ENCODE results near the gene TRIM41. TPM values are rescaled to one million over a fixed set of nuclear protein-coding genes. Genes with fewer than 3 reads are reported as not detected.
"Not testable (repeated sequence)": the region's sequence is repeated elsewhere in the genome, so short reads cannot be mapped to it uniquely, and the experiment has no call there.

Gene TRIM41
- total and polyA plus RNA-seq, 2 donors = 8.8 to 20.6 TPM

GRCh38 chr5:181211208-181211607 lies 11.9 kb upstream of the TRIM41 start:
- DNase-seq (ENCODE audit: extremely low spot score) = no peak
- 47% methylated on average over 7 of the region's 7 CpGs for WGBS
- H3K27ac ChIP-seq (ENCODE audit: low read depth) = no peak overlapping the region

DNA sequence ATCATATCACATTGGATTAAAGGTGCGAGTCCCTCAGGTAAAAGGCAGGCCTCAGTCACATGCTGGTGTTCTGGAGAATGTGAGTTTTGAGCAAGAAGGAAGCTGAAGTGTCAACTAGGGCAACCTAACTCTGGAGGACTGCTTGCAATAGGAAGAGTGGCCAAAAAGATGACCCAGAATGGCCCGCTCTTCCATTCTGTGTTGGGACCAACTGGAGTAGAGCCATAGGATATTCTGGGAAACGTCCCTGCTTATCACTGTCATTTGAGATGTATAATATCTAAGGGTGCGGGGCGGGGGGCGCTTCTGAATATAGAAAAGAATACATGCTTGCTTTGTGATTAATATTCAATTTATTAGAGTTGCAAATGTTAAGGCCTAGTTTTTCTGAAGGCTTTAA lies 11.0 kb upstream of the TRIM41 start:
- Histone ChIP-seq H3K27ac (ENCODE audit: low read depth) (no peak overlapping the region), H3K36me3 (ENCODE audit: insufficient read depth) (no peaks in the 10 kb centered on the region), H3K4me1 (ENCODE audit: insufficient read depth) (no peaks in the 10 kb centered on the region), H3K4me3 (ENCODE audit: low read depth, low read length) (no peak overlapping the region)
- DNase-seq (ENCODE audit: extremely low spot score) = no peak
- WGBS = 90% methylated on average over 6 of the region's 6 CpGs

More at GRCh38 chr5:181211208-181211607, 11.9 kb upstream of the TRIM41 start:
- no peaks in the 10 kb centered on the region for H3K4me1 ChIP-seq (ENCODE audit: insufficient read depth)
- no peaks in the 10 kb centered on the region for H3K36me3 ChIP-seq (ENCODE audit: insufficient read depth)
- H3K4me3 ChIP-seq (ENCODE audit: low read depth, low read length) = no peak overlapping the region

- H3K27ac ChIP-seq (ENCODE audit: low read depth) = no peak overlapping the region
- WGBS = 64% methylated on average over 2 of the region's 2 CpGs
- no peaks in the 10 kb centered on the region for H3K4me1 ChIP-seq (ENCODE audit: insufficient read depth)
- no peak overlapping the region for H3K4me3 ChIP-seq (ENCODE audit: low read depth, low read length)
- no peak for DNase-seq (ENCODE audit: extremely low spot score)
- H3K36me3 ChIP-seq (ENCODE audit: insufficient read depth) = no peaks in the 10 kb centered on the region
Measured at GRCh38 chr5:181212934-181213333, 10.1 kb upstream of the TRIM41 start.

DNA sequence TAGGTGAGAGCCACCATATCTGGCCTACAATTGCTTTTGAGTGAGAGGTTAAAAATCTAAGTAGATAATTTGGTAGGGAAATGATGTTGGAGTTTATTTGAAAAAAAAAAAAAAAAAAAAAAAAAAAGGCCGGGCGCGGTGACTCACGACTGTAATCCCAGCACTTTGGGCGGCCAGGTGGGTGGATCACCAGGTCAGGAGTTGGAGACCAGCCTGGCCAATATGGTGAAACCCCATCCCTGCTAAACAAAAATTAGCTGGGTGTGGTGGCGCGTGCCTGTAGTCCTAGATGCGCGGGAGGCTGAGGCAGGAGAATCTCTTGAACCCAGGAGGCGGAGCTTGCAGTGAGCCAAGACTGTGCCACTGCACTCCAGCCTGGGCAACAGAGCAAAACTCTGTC lies 8.8 kb upstream of the TRIM41 start:
- DNase-seq (ENCODE audit: extremely low spot score); H3K27ac ChIP-seq (ENCODE audit: low read depth); H3K4me3 ChIP-seq (ENCODE audit: low read depth, low read length); H3K36me3 ChIP-seq (ENCODE audit: insufficient read depth); H3K4me1 ChIP-seq (ENCODE audit: insufficient read depth): not testable (repeated sequence)
- WGBS = 76% methylated on average over 10 of the region's 10 CpGs

GRCh38 chr5:181215997-181216989 lies 6.8 kb upstream of the TRIM41 start:
- Histone ChIP-seq H3K36me3 (ENCODE audit: insufficient read depth) (no peaks in the 10 kb centered on the region), H3K4me1 (ENCODE audit: insufficient read depth) (no peaks in the 10 kb centered on the region), H3K27ac (ENCODE audit: low read depth) (no peak overlapping the region), H3K4me3 (ENCODE audit: low read depth, low read length) (peak overlapping the region; percentile 38)
- WGBS = 18% methylated on average over 44 of the region's 44 CpGs
- DNase-seq (ENCODE audit: extremely low spot score) = no peak

DNA sequence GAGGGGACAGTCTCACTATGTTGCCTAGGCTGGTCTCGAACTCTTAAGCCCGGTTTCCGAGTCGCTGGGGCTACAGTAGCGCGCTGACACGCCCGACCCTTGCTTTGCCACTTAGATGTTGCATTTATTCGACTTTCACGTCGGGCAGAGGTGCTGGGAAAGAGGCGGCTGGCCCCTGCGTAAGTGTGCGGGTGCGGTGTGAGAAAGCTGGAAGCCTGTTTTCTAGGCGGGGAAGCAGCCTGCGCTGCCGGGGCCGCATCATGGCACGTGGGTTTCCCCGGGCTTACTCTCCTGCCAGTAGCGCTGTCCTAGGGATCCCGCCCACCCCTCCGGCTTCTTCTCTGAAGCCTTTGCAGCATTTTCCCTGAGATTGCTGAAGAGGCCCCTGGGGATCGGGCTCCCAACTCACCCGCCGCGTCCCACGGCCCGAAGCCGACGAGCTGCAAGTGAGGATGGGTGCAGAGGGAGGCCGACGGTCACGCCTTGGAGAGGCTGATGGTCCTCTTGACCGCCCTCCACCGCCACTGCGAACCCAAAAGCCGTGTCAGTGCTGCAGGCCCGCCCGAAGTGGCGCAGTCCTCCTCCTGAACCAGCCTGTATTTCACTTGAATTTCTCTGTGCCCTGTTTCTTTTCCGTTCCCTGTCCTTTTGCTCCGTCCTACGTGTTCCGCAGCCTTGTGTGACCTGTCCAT lies 5.8 kb upstream of the TRIM41 start:
- H3K27ac ChIP-seq (ENCODE audit: low read depth) = no peak overlapping the region
- DNase-seq (ENCODE audit: extremely low spot score) = no peak
- H3K36me3 ChIP-seq (ENCODE audit: insufficient read depth) = no peaks in the 10 kb centered on the region
- H3K4me3 ChIP-seq (ENCODE audit: low read depth, low read length) = peak overlapping the region; percentile 38
- under 1% methylated on average over 46 of the region's 46 CpGs for WGBS
- no peaks in the 10 kb centered on the region for H3K4me1 ChIP-seq (ENCODE audit: insufficient read depth)

- Histone ChIP-seq H3K4me1 (ENCODE audit: insufficient read depth) (no peaks in the 10 kb centered on the region), H3K4me3 (ENCODE audit: low read depth, low read length) (peak overlapping the region; percentile 38), H3K36me3 (ENCODE audit: insufficient read depth) (no peaks in the 10 kb centered on the region), H3K27ac (ENCODE audit: low read depth) (no peak overlapping the region)
- DNase-seq (ENCODE audit: extremely low spot score) = no peak
- WGBS = 2% methylated on average over 13 of the region's 13 CpGs
Measured at GRCh38 chr5:181217803-181218062, 5.3 kb upstream of the TRIM41 start.

DNA sequence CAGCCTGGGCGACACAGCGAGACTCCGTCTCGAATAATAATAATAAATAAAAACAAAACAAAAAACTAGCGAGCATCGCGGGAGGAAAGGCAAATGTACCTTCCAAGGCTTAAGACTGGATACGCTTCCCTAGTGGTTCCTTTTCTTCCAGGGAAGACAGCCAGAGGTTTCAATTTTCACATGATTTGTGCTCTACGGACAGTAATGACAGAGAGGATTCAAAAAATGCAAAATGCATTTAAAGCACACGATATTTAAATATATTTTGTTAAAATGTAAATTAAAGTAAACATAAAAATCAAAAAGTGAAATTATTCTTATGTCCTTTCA lies 4.3 kb upstream of the TRIM41 start:
- Histone ChIP-seq H3K4me3 (ENCODE audit: low read depth, low read length) (no peak overlapping the region), H3K4me1 (ENCODE audit: insufficient read depth) (no peaks in the 10 kb centered on the region), H3K36me3 (ENCODE audit: insufficient read depth) (no peaks in the 10 kb centered on the region), H3K27ac (ENCODE audit: low read depth) (no peak overlapping the region)
- DNase-seq (ENCODE audit: extremely low spot score) = no peak
- WGBS = 33% methylated on average over 10 of the region's 10 CpGs

GRCh38 chr5:181219262-181220177 lies 3.6 kb upstream of the TRIM41 start:
- WGBS = 62% methylated on average over 49 of the region's 49 CpGs
- Histone ChIP-seq H3K4me1 (ENCODE audit: insufficient read depth) (no peaks in the 10 kb centered on the region), H3K27ac (ENCODE audit: low read depth) (no peak overlapping the region), H3K4me3 (ENCODE audit: low read depth, low read length) (no peak overlapping the region), H3K36me3 (ENCODE audit: insufficient read depth) (no peaks in the 10 kb centered on the region)
- no peak for DNase-seq (ENCODE audit: extremely low spot score)

DNA sequence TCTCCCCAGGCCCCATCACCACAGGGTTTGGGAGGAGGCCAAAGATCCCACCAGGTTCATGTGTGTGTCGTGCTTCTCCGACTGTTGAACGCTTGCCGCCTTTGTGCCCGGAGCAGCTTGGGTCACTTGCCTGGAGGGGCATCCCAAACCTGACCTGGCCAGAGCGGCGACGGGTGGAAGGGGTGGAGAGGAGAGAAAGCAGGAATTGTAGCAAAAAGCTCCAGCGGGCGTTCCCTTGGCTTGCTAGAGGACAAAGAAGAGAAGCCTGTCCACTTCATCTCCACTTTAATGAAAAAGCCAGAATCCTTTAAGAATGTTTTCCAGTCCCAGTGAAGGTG lies 2.9 kb upstream of the TRIM41 start:
- no peaks in the 10 kb centered on the region for H3K36me3 ChIP-seq (ENCODE audit: insufficient read depth)
- no peaks in the 10 kb centered on the region for H3K4me1 ChIP-seq (ENCODE audit: insufficient read depth)
- 87% methylated on average over 10 of the region's 10 CpGs for WGBS
- H3K4me3 ChIP-seq (ENCODE audit: low read depth, low read length) = no peak overlapping the region
- no peak for DNase-seq (ENCODE audit: extremely low spot score)
- no peak overlapping the region for H3K27ac ChIP-seq (ENCODE audit: low read depth)

DNA sequence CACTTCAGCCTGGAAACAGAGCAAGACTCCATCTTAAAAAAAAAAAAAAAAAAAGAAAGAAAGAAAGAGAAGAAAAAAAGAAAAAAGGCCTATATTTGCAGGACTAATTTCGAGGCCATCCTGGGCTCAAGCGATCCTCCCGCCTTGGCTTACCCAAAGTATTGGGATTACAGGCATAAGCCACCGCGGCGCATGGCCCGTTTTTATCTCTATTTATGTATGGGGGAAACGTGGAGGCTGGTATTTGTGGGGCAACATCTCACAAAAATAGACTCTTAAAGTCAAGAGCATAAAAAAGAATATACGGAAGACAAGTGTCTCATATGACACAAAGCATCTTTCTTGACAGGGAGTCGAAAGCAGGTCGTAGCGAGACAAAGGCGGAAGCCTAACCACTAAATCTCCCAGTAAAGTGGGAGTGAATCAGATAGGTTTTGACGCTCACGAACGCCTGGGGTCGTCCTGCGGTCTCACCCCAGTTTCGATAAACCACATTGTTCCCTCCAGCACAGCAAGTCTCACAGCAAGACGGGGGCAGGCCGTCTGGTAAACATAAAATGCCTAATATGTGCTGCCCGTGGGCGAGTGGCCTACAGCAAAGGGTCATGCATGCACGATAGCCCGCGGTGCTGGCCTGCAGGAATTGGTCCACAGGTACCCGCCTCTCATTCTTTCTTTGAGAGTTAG lies 1.8 kb upstream of the TRIM41 start:
- no peaks in the 10 kb centered on the region for H3K4me1 ChIP-seq (ENCODE audit: insufficient read depth)
- no peak overlapping the region for H3K27ac ChIP-seq (ENCODE audit: low read depth)
- 49% methylated on average over 27 of the region's 27 CpGs for WGBS
- no peak overlapping the region for H3K4me3 ChIP-seq (ENCODE audit: low read depth, low read length)
- H3K36me3 ChIP-seq (ENCODE audit: insufficient read depth) = no peaks in the 10 kb centered on the region
- DNase-seq (ENCODE audit: extremely low spot score) = no peak

DNA sequence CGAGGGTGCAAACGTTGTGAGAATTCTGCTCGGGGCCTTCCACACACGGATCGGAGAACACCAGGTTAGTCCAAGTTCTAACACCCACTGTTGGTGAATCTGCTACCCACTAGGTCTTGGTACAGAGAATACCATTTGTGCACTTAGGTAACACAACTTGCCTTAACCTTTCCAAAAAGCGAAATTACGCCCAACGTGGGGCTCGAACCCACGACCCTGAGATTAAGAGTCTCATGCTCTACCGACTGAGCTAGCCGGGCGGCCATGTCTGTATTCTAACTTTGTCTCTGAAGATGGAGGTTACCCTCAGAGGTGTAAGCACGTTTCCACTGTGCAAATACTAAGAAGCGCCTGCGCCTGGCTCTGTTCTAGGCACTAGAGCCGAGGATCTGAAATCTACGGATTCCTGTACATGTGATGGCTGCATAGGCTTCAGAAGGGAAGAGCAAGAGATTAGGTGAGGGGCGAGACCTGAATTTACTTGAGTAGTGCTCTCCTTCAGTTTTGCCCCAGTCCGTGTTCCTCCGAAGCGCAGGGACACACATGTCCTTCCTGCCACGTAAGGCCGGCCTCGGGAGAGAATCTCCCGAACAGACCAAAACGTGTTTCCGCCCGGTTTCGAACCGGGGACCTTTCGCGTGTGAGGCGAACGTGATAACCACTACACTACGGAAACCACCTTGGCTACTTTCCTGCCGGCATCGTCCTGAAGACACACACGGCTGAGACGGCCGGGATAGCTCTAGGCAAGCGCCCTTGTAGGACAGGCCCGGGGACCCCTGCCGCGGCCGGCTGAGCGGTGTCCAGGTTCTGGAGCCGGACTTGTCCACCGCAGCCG lies 1.1 kb upstream of the TRIM41 start:
- WGBS = 4% methylated on average over 50 of the region's 50 CpGs
- peak overlapping the region; percentile 60 for H3K4me3 ChIP-seq (ENCODE audit: low read depth, low read length)
- peak; percentile 88 for DNase-seq (ENCODE audit: extremely low spot score)
- no peaks in the 10 kb centered on the region for H3K4me1 ChIP-seq (ENCODE audit: insufficient read depth)
- H3K27ac ChIP-seq (ENCODE audit: low read depth) = peak overlapping the region; percentile 96
- no peaks in the 10 kb centered on the region for H3K36me3 ChIP-seq (ENCODE audit: insufficient read depth)

All from urinary bladder (tissue), 4 donors.